Measurements from ENCODE around the gene UIMC1. TPM values are rescaled to one million over a fixed set of nuclear protein-coding genes. Genes with fewer than 3 reads are reported as not detected.
A peak's percentile ranks its signal among the peaks of the same experiment; 100 is the strongest.

UIMC1 gene
- total and polyA plus RNA-seq, 2 of the 13 experiments (the other 11 are each of a cell fraction or from before 2014, with no cell fraction given), result 18.9 to 32.7 TPM

- BruUV-seq (replicated peaks), result no TSS peak
- in situ Hi-C loops (cut with HindIII; ENCODE audit: extremely low pct_ligation_motif_present, low pct_unique_long_range_greater_than_20kb), result no loop called here
- CTCF ChIA-PET (ENCODE audit: low intra/inter-chr PET ratio, low total read pairs), result no interaction called here
These were observed 88.0 kb downstream of the UIMC1 start for GRCh38 chr5:176918613-176919012.

GRCh38 chr5:176916337-176916736, 90.2 kb downstream of the UIMC1 start:
- Histone ChIP-seq H3K9ac (ENCODE audit: insufficient read depth, low read depth, low read length) (no peak overlapping the region), H3K36me3 (replicated peaks in 1 of 2; ENCODE audit: control insufficient read depth in 1 of 2, insufficient read depth in 2 of 2, low read length in 2 of 2) (peaks cover 2 to 43% of the 10 kb centered on the region in 2 experiments; a peak in 4 of 5 replicates), H2AFZ (ENCODE audit: low read length) (no peak overlapping the region), H3K27me3 (ENCODE audit: control insufficient read depth in 1 of 2, insufficient read depth in 2 of 2, low read length in 2 of 2) (no peaks in the 10 kb centered on the region), H3K9me3 (ENCODE audit: low read length) (no peaks in the 10 kb centered on the region), H4K20me1 (ENCODE audit: insufficient read depth, low read length) (0 out of 2 replicates have a peak, but pooled peaks cover 3% of the 10 kb centered on the region), H3K27ac (ENCODE audit: extremely low read length, insufficient read depth, low read length) (no peak overlapping the region), H3K4me3 (replicated peaks in 1 of 3; ENCODE audit: insufficient read depth in 1 of 3, low read depth in 2 of 3, low read length in 3 of 3) (no peak overlapping the region), H3K4me1 (ENCODE audit: insufficient read depth, low read length) (no peaks in the 10 kb centered on the region), H3K79me2 (ENCODE audit: insufficient read depth, low read length) (no peaks in the 10 kb centered on the region), H3K4me2 (ENCODE audit: low read depth, low read length) (no peak overlapping the region)
- ATAC-seq (no peak), FAIRE-seq (no peak), DNase-seq (ENCODE audit: low spot score) (no peak)
- no TSS peak for BruUV-seq (replicated peaks)
- ChIA-PET CTCF (ENCODE audit: low intra/inter-chr PET ratio, low total read pairs) (no interaction called here), POLR2A (no interaction called here)
- in situ Hi-C loops (cut with HindIII; ENCODE audit: extremely low pct_ligation_motif_present, low pct_unique_long_range_greater_than_20kb) (no loop called here), intact Hi-C loops (cut with micrococcal nuclease; ENCODE audit: unreplicated experiment) (no loop called here)
- TF ChIP-seq MXI1 (IDR thresholded peaks at IDR 0.05; ENCODE audit: borderline replicate concordance, low read depth, low read length) (no peak), HDAC2 (CRISPR knock-in tag; IDR thresholded peaks at IDR 0.05) (no peak)

More at GRCh38 chr5:176918613-176919012, 88.0 kb downstream of the UIMC1 start:
- Histone ChIP-seq H3K27me3 (ENCODE audit: control insufficient read depth in 1 of 2, insufficient read depth in 2 of 2, low read length in 2 of 2) (no peaks in the 10 kb centered on the region), H3K4me2 (ENCODE audit: low read depth, low read length) (no peak overlapping the region), H3K36me3 (replicated peaks in 1 of 2; ENCODE audit: control insufficient read depth in 1 of 2, insufficient read depth in 2 of 2, low read length in 2 of 2) (peaks cover 2 to 45% of the 10 kb centered on the region in 2 experiments; a peak in 4 of 5 replicates), H3K4me3 (replicated peaks in 1 of 3; ENCODE audit: insufficient read depth in 1 of 3, low read depth in 2 of 3, low read length in 3 of 3) (no peak overlapping the region), H3K9ac (ENCODE audit: insufficient read depth, low read depth, low read length) (no peak overlapping the region), H3K9me3 (ENCODE audit: low read length) (no peaks in the 10 kb centered on the region), H2AFZ (ENCODE audit: low read length) (no peak overlapping the region), H3K4me1 (ENCODE audit: insufficient read depth, low read length) (no peaks in the 10 kb centered on the region), H3K27ac (ENCODE audit: extremely low read length, insufficient read depth, low read length) (no peak overlapping the region), H4K20me1 (ENCODE audit: insufficient read depth, low read length) (0 out of 2 replicates have a peak, but pooled peaks cover 3% of the 10 kb centered on the region), H3K79me2 (ENCODE audit: insufficient read depth, low read length) (no peaks in the 10 kb centered on the region)
- peak; percentile 60; the same call in 1 of the 2 replicates for TF ChIP-seq CEBPB (IDR thresholded peaks at IDR 0.05; ENCODE audit: borderline replicate concordance, low read depth, low read length)
- no peak for TF ChIP-seq SNAI1 (CRISPR knock-in tag; IDR thresholded peaks at IDR 0.05; ENCODE audit: borderline replicate concordance)
- TF ChIP-seq ZNF329 (CRISPR knock-in tag; IDR thresholded peaks at IDR 0.05; ENCODE audit: low read depth), result no peak
- TF ChIP-seq HES4 (CRISPR knock-in tag; IDR thresholded peaks at IDR 0.05; ENCODE audit: borderline replicate concordance), result no peak
- intact Hi-C loops (cut with micrococcal nuclease; ENCODE audit: unreplicated experiment), result no loop called here
- DNase-seq (ENCODE audit: low spot score) (no peak), ATAC-seq (no peak), FAIRE-seq (no peak)
- POLR2A ChIA-PET, result no interaction called here
- WGBS (ENCODE audit: low lambda C conversion rate), result 98% methylated on average over 6 of the region's 6 CpGs
